Activated CD4-positive, alpha-beta T cell treated with anti-CD3 and anti-CD28 coated beads for 48 hours (primary cell): ENCODE results near the gene NUP153.

Source experiments
- DNase-seq: peaks from one replicate; pipeline ENCODE4 v3.0.0-alpha.2; 2020

Gene NUP153

DNA sequence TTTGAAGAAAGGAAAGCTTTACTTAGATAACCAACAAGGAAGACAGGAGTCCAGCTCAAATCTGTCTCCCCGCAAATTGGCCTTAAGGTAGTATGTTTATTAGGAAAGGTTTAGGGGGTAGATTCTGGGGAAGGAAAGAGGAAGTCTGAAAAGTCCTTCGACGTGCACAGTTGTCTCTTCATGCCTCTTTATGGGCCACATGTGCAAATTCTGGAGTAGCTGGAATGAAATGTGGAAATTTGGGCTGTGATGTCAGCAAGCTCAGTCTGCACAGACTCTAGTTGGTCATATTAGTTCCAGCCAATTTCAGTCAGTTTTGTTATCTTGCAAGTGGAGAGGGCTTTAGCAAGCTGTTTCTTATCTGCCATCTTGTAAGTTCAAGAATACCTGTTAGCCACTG, 50.1 kb downstream of the NUP153 start:
- DNase-seq = no peak

DNA sequence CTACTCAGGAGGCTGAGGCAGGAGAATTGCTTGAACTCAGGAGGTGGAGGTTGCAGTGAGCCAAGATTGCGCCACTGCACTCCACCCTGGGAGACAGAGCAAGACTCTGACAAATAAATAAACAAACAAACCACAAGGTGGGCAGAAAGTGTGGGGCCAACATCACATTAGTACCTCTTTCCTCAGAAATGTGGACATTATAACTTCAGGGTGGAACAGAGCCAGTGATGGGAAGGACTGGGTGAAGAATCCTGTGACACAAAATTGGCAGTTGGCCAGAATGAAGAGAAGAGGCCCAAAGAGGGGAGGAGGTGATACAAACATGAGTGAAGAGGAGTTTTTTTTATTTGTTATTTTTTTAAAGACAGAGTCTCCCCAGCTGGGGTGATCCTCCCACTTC, 50.6 kb downstream of the NUP153 start:
- DNase-seq = no peak

DNA sequence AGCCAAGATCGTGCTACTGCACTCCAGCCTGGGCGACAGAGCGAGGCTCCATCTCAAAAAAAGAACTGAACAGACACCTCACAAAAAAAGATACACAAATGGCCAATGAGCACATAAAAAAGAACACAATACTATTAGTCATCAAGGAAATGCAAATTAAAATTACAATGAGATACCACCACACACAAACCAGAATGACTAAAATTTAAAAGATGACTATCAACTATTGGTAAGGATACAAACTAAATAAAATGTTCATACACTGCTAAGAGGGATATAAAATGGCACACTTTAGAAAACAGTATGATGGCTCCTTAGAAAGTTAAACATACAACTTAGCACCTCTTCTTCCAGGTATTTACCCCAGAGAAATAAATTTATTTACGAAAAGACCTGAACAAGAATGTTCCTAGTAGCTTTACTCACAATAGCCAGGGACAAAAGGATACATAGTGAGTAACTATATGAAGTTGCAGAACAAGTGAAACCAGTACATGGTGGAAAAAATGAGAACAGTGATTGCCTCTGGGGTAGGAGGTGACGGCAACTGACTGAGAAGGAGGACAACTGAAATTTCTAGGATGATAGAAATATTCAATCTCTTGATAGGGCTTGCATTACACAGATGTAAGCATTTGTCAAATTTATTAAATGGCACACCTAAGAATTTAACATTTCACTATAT, 53.4 kb downstream of the NUP153 start:
- DNase-seq = no peak

DNA sequence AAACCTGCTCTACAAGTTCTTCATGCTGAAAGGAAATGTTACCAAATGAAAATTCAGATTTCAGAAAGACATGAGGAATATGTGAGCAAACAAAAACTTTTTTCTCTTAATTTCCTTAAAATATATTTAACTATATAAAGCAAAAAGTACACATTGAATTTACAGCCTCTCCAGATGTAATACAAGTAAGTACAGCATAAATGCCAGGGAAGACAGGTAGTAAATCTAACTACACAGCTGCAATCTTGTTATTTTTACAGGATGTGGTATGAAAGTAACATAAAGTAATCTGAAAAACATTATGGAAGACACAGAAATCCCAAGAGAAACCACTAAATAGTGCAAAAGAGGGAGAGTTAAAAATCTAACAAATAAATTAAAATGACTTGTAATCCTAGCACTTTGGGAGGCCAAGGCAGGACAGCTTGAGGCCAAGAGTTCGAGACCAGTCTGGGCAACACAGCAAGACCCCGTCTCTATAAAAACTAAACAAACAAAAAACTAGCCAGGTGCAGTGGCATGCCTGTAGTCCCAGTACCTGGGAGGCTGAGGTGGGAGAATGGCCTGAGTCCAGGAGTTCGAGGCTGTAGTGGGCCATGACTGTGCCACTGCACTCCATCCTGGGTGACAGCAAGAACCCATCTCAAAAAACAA, 55.9 kb downstream of the NUP153 start:
- no peak for DNase-seq

DNA sequence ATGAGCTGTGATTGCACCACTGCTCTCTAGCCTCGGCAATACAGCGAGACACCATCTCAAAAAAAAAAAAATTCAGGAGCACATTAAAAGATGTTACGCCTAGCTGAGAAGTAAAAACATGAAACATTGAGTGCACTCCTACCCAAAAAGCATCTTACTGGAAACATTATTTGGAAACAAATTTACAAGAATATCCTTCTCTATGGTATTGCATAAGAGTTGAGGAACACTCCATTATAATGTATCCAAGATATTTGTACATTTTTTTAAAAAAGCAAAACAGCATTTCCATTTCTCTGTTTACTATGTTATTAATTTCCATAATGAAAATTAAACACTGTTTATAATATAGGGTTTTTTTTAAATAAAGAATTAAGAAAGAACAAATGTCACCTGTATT, 58.0 kb downstream of the NUP153 start:
- DNase-seq = no peak

DNA sequence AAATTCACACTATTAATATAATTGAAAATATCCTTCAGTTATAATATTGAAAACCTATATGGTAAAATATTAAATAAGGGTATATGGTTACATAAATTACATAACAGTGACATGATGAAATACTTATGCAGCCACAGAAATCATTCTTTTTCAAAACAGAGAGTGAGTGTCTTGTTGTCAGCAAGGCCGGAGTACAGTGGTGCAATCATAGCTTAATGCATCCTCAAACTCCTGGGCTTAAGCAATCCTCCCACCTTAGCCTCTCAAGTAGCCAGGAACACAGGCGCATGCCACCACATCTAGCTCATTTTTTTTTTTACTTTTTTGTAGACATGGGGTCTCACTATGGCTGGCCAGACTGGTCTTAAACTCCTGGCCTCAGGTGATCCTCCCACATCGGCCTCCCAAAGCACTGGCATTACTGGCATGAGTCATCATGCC, 66.2 kb downstream of the NUP153 start:
- DNase-seq = no peak

GRCh38 chr6:17638212-17638715, 68.5 kb downstream of the NUP153 start:
- no peak for DNase-seq

- DNase-seq = no peak
Measured at GRCh38 chr6:17635568-17635967, 71.2 kb downstream of the NUP153 start.

GRCh38 chr6:17633465-17634188, 73.1 kb downstream of the NUP153 start:
- peak; percentile 16 for DNase-seq

DNA sequence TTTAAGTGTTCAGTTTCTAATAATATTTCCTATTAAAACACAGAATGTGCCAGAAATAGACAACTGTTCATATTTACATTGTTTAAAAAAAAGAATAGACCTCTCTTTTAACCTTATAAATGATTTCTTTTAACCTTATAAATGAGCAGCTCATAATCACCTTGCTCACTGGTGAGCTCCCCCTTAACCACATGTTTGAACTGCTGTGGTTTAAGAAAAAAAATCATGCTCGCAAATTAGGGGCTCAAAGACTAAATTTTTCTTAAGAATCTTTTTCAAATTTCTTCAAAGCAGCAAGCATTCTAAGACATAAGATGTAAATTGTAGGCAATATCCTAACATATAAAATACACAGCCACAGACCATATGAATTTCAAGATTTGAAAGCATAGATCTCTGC, 73.8 kb downstream of the NUP153 start:
- DNase-seq = no peak

DNA sequence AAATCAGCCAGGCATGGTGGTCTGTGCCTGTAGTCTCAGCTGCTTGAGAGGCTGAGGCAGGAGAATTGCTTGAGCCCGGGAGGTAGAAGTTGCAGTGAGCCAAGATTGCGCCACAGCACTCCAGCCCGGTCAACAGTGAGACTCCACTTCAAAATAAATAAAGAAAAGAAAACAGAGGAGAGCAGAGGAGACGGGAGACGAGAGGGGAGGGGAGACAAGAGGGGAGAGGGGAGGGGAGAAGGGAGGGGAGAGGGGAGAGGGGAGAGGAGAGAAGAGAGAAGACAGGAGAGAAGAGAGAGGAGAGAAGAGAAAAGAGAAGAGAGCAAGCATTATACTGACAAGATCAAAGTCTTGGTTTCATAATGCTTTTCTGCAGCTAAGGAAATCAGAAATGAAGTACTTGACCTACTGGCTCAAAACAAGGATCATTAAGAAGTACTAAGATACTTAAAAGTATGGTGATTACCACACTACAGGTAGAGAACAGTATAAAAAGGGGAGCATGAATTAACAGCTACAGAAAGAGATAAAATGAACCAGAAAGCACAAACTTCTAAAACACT, 76.1 kb downstream of the NUP153 start:
- DNase-seq = no peak

DNA sequence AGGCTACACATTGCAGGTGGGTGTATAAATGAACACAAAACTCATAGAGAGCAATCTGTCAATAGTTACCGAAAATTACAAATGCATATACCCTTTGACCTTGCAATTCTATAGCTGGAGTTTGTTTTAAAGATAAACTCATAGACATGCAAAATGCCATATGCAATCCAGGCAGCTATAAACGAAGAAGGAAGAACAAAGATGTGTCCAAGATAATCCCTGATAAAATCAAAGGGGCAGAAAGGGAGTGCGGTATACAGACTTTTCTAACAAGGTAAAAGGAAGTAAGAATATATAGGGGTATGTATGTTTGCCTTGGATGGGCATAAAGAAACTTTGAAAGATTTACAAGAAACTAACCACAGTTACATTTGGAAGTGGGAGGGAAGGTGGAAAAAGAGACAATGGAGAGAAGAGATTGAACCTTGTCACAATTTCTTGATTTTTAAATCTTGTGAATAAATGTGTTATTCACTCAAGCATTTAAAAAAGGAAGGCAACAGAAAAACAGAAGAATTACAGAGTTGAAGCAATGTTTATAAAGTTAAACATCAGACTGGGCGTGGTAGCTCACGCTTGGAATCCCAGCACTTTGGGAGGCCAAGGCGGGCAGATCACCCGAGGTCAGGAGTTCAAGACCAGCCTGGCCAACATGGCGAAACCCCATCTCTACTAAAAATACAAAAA, 76.8 kb downstream of the NUP153 start:
- DNase-seq = no peak

DNA sequence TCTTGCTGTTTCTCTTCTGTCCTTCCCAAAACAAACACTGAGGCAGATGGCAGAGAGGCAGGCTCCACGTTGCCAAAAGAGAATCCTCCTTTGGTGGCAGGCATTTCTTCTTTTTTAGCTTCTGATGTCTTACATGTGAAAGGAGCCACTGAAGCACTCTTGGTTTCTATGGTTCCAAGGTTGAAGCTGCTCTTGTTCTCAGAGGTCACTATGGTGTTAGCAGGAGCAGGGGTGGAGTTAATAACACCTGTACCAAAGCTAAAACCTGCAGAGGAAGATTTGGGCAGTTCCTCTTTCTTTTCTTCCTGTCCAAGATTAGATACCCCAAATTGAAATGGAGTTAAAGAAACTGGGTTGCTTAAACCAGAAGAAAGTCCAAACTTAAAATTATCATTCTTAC, 77.9 kb downstream of the NUP153 start:
- DNase-seq = no peak

DNA sequence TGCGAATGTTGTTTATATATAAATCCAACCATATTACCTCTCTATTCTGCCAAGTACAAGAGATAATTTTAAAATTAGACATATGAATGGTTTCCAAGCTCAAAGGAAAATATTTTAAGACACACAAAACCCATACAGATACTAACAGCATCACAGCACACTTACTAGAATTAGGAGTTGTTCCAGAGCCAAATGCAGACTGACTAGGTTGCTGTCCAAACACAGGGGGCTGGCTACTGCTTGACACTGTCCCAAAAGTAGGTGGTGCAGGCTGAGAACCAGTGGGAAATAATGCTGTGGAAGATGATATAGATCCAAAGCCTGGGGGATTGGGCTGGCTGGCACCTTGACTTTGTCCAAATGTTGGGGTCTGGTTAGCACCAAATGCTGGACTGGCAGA, 82.3 kb downstream of the NUP153 start:
- DNase-seq = no peak

- DNase-seq = no peak
Measured at GRCh38 chr6:17622144-17622543, 84.6 kb downstream of the NUP153 start.

- DNase-seq = no peak
Measured at GRCh38 chr6:17621003-17621402, 85.7 kb downstream of the NUP153 start.

DNA sequence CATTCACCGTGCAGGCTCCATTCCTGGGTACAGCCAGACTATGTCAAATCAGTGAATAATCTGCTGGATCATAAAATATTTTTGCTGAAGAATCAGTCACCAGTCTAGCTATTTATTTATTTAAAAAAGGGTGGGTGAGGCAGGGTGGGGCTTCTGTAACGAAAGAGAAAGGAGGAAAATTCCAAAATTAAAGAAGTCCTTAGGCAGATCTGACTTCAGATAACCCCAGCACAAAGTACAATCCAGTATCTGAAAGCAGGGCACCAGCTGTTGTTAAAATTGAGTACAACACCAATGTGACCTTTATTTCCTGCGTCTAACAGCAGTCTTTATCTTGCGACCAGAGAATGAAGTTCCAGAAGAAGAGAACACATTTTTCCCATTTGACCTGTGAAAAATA, 90.9 kb downstream of the NUP153 start:
- DNase-seq = no peak

DNA sequence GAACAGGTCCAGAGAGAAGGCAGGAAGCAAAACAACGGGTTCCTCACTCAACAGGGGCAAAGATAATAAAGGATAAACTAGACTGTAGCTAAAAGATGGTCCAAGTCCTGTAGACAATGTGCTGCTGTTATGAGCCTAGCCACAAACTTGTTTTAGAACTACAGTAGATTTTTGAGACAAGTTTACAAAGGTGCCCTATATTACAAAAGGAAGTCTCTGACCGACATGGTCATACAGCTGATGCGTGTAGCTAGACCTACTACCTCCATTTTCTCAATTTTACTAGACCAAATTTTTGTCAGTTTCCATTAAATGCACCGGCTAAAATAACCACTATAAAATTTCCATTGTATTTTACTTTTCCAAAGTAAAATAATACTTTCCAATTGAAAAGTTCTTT, 94.7 kb downstream of the NUP153 start:
- no peak for DNase-seq

- no peak for DNase-seq
Measured at GRCh38 chr6:17610835-17611234, 95.9 kb downstream of the NUP153 start.

GRCh38 chr6:17606606-17607005, 100.1 kb downstream of the NUP153 start:
- no peak for DNase-seq

GRCh38 chr6:17602888-17603287, 103.8 kb downstream of the NUP153 start:
- DNase-seq = no peak

DNA sequence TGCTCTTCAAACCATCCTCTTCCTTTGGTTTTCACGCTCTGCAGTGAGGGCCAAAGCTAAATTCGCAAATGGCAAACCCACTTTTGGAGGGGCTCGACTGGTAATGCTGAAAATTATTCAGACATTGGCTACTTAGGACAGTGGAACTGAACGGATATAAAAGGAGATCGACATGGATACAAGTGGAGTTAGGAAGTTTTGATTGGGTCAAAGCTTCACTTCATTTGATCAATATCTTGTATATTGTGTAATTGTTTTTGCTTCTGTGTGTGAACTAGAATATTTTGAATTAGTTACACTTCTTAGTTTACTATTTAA, 105.4 kb downstream of the NUP153 start:
- DNase-seq = no peak
